ENCODE measurements around the gene TRAK1.

DNA sequence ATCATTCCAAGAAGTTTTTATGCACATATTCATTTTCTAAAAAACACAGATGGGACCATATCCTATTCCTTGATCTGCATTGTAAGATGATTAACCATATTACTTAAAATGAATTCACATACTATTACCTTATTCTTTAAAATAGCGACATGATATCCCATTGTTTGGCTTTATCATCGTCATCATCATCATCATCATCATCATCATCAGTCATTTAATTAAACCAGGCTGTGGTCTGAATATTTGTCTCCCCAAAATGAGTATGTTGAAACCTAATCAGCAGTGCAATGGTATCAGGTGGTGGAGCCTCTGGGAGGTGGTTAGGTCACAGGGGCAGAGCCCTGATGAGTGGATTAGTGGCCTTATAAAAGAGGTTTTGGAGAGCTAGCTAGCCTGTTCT is 4.4 kb downstream of the TRAK1 start:
- TF ChIP-seq CTCF (IDR thresholded peaks at IDR 0.05) (no peak), EZH2 (IDR thresholded peaks at IDR 0.05; ENCODE audit: borderline replicate concordance, insufficient read depth, low read depth, low read length, poor library complexity, severe bottlenecking) (no peak)

Data from B cell (primary cell).